Caki2 (cell line): ENCODE measurements around the gene LRIT3. TPM values are rescaled to one million over a fixed set of nuclear protein-coding genes. Genes with fewer than 3 reads are reported as not detected.
"Not testable (repeated sequence)": the region's sequence is repeated elsewhere in the genome, so short reads cannot be mapped to it uniquely, and the experiment has no call there.

Experiments
- DNase-seq: peaks from one replicate; pipeline ENCODE4 v3.0.0-alpha.2; 2015; ENCODE audit warnings: low read depth
- in situ Hi-C: cut with HindIII; loops from 2 replicates; pipeline ENCODE4 v1.10.0; 2016; ENCODE audit warnings: low sequenced_read_pairs, low pct_unique_long_range_greater_than_20kb, mixed read lengths
- total RNA-seq: library from RNA; depleted of rRNA; stranded (reverse); fragments of >200 nt; shearing (Covaris generic); gene quantifications from 2 replicates; pipeline ENCODE4 v1.2.3, GENCODE V29; 2014; ENCODE audit warnings: low replicate concordance

Gene LRIT3
- total RNA-seq, 1 experiment from 2014 or later: not detected

GRCh38 chr4:109827672-109828071, 20.2 kb upstream of the LRIT3 start, which contains the start of gene RRH:
Gene RRH, plus strand, starts transcription at chr4:109827972. Its CDS starts 56 bp downstream, at chr4:109828028.
- DNase-seq: no peak
- in situ Hi-C loops: no loop called here

GRCh38 chr4:109833756-109834155, 14.2 kb upstream of the LRIT3 start:
- no peak for DNase-seq
- in situ Hi-C loops: no loop called here

- no peak for DNase-seq
- in situ Hi-C loops: no loop called here
These were observed 10.9 kb upstream of the LRIT3 start for GRCh38 chr4:109836985-109837384.

- no peak for DNase-seq
- in situ Hi-C loops: no loop called here
These were observed 1.4 kb upstream of the LRIT3 start for GRCh38 chr4:109846395-109847098.

- in situ Hi-C loops: no loop called here
- DNase-seq: no peak
These were observed 594 bp downstream of the LRIT3 start for GRCh38 chr4:109848501-109848900.

GRCh38 chr4:109850601-109851000, 2.7 kb downstream of the LRIT3 start:
- in situ Hi-C loops: no loop called here
- no peak for DNase-seq

GRCh38 chr4:109859426-109860300, 11.8 kb downstream of the LRIT3 start:
- DNase-seq, in situ Hi-C loops: not testable (repeated sequence)

- no peak for DNase-seq
- in situ Hi-C loops: no loop called here
These were observed 13.4 kb downstream of the LRIT3 start for GRCh38 chr4:109861271-109861670.

GRCh38 chr4:109861916-109862511, 14.1 kb downstream of the LRIT3 start:
- in situ Hi-C loops: no loop called here
- no peak for DNase-seq

- no peak for DNase-seq
- in situ Hi-C loops: no loop called here
These were observed 16.2 kb downstream of the LRIT3 start for GRCh38 chr4:109864134-109864533.

- in situ Hi-C loops: no loop called here
- no peak for DNase-seq
These were observed 22.2 kb downstream of the LRIT3 start for GRCh38 chr4:109870061-109870460.

- no peak for DNase-seq
- in situ Hi-C loops: no loop called here
These were observed 24.2 kb downstream of the LRIT3 start for GRCh38 chr4:109872065-109872464.

- DNase-seq: no peak
- in situ Hi-C loops: no loop called here
These were observed 25.2 kb downstream of the LRIT3 start for GRCh38 chr4:109872950-109873656.

GRCh38 chr4:109873791-109874514, 26.0 kb downstream of the LRIT3 start:
- in situ Hi-C loops: no loop called here
- no peak for DNase-seq

GRCh38 chr4:109875106-109875505, 27.2 kb downstream of the LRIT3 start:
- in situ Hi-C loops: no loop called here
- no peak for DNase-seq

- DNase-seq, in situ Hi-C loops: not testable (repeated sequence)
These were observed 27.6 kb downstream of the LRIT3 start for GRCh38 chr4:109875553-109875952.

GRCh38 chr4:109876634-109877265, 28.8 kb downstream of the LRIT3 start:
- in situ Hi-C loops: no loop called here
- DNase-seq: no peak
